HG03175 (cell line): ENCODE data around the gene CHRNA1.

Source experiments
- ATAC-seq: cut with Tn5 transposase; IDR thresholded peaks from one replicate; pipeline ENCODE4 v1.9.1; 2021; ENCODE audit warnings: mild to moderate bottlenecking, moderate library complexity; ENCODE audit not compliant: unreplicated experiment

Gene CHRNA1

GRCh38 chr2:174764280-174765255 is at the start of gene CHRNA1:
Gene CHRNA1 (minus strand): TSS chr2:174764472. CDS start chr2:174764394, 78 bp downstream.
- no peak for ATAC-seq

- no peak for ATAC-seq
Observed at GRCh38 chr2:174812037-174812436, 47.8 kb upstream of the CHRNA1 start.

GRCh38 chr2:174807931-174808330 is 43.7 kb upstream of the CHRNA1 start:
- ATAC-seq: no peak

GRCh38 chr2:174805803-174806202 is 41.5 kb upstream of the CHRNA1 start:
- ATAC-seq: no peak

- ATAC-seq: no peak
Observed at GRCh38 chr2:174802459-174802858, 38.2 kb upstream of the CHRNA1 start.

GRCh38 chr2:174800436-174801205 is 36.3 kb upstream of the CHRNA1 start:
- ATAC-seq: no peak

- ATAC-seq: no peak
Observed at GRCh38 chr2:174798801-174799200, 34.5 kb upstream of the CHRNA1 start.

- no peak for ATAC-seq
Observed at GRCh38 chr2:174797781-174798276, 33.6 kb upstream of the CHRNA1 start.

- ATAC-seq: no peak
Observed at GRCh38 chr2:174796319-174796771, 32.1 kb upstream of the CHRNA1 start.

GRCh38 chr2:174794851-174795374 is 30.6 kb upstream of the CHRNA1 start:
- ATAC-seq: no peak

- no peak for ATAC-seq
Observed at GRCh38 chr2:174792309-174793025, 28.2 kb upstream of the CHRNA1 start.

GRCh38 chr2:174791746-174792280 is 27.5 kb upstream of the CHRNA1 start:
- ATAC-seq: no peak

GRCh38 chr2:174791020-174791419 is 26.7 kb upstream of the CHRNA1 start:
- ATAC-seq: no peak

GRCh38 chr2:174789001-174789400 is 24.7 kb upstream of the CHRNA1 start:
- no peak for ATAC-seq

GRCh38 chr2:174788291-174788929 is 24.1 kb upstream of the CHRNA1 start:
- no peak for ATAC-seq

- ATAC-seq: no peak
Observed at GRCh38 chr2:174787487-174788205, 23.4 kb upstream of the CHRNA1 start.

GRCh38 chr2:174786066-174786725 is 21.9 kb upstream of the CHRNA1 start:
- ATAC-seq: no peak

- no peak for ATAC-seq
Observed at GRCh38 chr2:174785481-174785880, 21.2 kb upstream of the CHRNA1 start.

- no peak for ATAC-seq
Observed at GRCh38 chr2:174784909-174785308, 20.6 kb upstream of the CHRNA1 start.
